ENCODE data around the gene KIF26B. TPM values are rescaled to one million over a fixed set of nuclear protein-coding genes. Genes with fewer than 3 reads are reported as not detected.

Gene KIF26B
- total RNA-seq, 2 donors from 2014 or later, result 0.30 to 0.35 TPM

DNA sequence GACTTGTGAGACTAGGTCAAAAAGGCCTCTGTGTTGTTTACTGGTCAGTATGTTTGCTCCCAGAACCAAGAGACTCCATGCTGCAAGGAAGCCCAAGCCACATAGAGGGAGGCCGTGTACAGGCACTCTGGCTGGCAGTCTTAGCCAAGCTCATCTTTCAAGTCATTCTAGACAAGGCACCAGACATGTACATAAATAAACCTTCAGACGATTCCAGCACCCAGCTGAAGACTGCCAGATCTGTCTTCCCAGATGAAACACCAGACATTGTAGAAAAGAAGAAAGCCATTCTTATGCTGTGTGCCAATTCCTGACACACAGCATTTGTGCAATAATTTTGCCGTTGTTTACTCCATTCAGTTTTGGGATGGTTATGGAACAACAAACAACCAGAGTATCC, 595.5 kb downstream of the KIF26B start:
- intact Hi-C loops (cut with DNase I), result no loop called here
- Histone ChIP-seq H3K27me3 (no peaks in the 10 kb centered on the region), H3K27ac (no peak overlapping the region), H3K9ac (ENCODE audit: low read depth in 2 of 2, low read length in 2 of 2) (no peak overlapping the region), H3K36me3 (no peaks in the 10 kb centered on the region), H3K4me1 (no peaks in the 10 kb centered on the region), H3K4me3 (no peak overlapping the region), H3K9me3 (no peaks in the 10 kb centered on the region)
- TF ChIP-seq, protein P1, sequence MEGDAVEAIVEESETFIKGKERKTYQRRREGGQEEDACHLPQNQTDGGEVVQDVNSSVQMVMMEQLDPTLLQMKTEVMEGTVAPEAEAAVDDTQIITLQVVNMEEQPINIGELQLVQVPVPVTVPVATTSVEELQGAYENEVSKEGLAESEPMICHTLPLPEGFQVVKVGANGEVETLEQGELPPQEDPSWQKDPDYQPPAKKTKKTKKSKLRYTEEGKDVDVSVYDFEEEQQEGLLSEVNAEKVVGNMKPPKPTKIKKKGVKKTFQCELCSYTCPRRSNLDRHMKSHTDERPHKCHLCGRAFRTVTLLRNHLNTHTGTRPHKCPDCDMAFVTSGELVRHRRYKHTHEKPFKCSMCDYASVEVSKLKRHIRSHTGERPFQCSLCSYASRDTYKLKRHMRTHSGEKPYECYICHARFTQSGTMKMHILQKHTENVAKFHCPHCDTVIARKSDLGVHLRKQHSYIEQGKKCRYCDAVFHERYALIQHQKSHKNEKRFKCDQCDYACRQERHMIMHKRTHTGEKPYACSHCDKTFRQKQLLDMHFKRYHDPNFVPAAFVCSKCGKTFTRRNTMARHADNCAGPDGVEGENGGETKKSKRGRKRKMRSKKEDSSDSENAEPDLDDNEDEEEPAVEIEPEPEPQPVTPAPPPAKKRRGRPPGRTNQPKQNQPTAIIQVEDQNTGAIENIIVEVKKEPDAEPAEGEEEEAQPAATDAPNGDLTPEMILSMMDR (IDR thresholded peaks at IDR 0.05), result no peak
- no peak for DNase-seq

GRCh38 chr1:245751116-245751515, 596.3 kb downstream of the KIF26B start:
- Histone ChIP-seq H3K36me3 (no peaks in the 10 kb centered on the region), H3K9me3 (no peaks in the 10 kb centered on the region), H3K27me3 (no peaks in the 10 kb centered on the region), H3K9ac (ENCODE audit: low read depth in 2 of 2, low read length in 2 of 2) (no peak overlapping the region), H3K27ac (no peak overlapping the region), H3K4me3 (no peak overlapping the region), H3K4me1 (no peaks in the 10 kb centered on the region)
- TF ChIP-seq, protein P1 (IDR thresholded peaks at IDR 0.05), result no peak
- no peak for DNase-seq
- intact Hi-C loops (cut with DNase I), result no loop called here

DNA sequence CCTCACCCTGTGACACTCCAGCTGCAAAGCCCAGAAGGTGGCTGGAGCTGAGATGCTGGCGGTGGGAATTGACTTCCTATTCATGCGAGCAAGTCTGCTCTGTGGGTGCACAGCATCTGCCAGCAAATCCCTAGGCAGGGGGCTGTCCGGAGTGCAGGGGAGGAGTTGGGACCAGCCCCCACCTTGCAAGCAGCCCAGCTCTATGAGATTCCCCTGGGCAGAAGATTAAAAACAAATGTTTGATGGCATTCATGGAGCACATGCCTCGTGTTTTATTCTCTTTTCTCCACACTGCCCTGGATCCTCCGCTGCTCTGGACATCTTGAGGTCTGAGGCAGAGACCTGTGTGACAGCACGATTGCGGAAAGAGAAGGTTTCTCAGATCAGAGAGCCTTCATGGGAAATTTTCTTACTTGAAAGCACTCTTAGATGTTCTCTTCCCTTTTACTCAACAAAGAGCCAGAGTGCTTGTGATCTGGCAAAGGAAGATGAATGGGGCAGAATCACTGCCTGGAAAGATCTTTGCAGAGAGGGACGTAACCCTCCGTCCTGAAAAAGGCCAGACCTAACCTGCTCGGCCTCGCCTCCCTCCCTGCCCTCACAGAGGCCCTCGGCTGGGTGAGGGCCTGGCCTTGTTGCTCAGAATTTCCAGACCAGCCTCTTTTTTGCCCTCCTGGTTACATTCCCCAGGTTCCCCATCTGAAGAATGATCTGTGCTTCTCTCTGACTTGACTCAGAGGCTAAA, 597.1 kb downstream of the KIF26B start:
- H3K36me3 ChIP-seq, result no peaks in the 10 kb centered on the region
- TF ChIP-seq, protein P1 (IDR thresholded peaks at IDR 0.05), result no peak
- H3K9ac ChIP-seq (ENCODE audit: low read depth in 2 of 2, low read length in 2 of 2), result no peak overlapping the region
- H3K4me3 ChIP-seq, result no peak overlapping the region
- intact Hi-C loops (cut with DNase I), result no loop called here
- no peak overlapping the region for H3K27ac ChIP-seq
- H3K4me1 ChIP-seq, result no peaks in the 10 kb centered on the region
- no peak for DNase-seq
- no peaks in the 10 kb centered on the region for H3K9me3 ChIP-seq
- H3K27me3 ChIP-seq, result no peaks in the 10 kb centered on the region

DNA sequence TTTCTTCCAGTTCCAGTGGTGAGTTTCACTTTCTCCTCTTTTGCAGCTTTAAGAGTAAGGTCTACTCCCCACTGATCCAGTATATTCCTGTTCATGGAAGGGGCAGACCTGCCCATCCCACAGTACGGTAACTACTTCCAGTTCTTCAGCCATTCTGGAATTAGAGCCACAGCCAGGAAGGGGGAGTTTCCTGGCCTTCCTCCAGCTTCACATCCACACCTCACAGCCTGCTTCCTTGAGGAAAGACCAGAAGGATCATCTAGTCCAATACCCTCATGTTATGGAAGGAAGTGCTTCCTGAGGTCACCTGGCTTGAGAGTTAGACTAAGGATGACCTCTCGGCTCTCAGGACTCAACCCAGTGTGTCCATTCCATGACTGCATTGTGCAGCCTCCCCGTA, 597.8 kb downstream of the KIF26B start:
- intact Hi-C loops (cut with DNase I), result no loop called here
- Histone ChIP-seq H3K4me3 (no peak overlapping the region), H3K9me3 (no peaks in the 10 kb centered on the region), H3K9ac (ENCODE audit: low read depth in 2 of 2, low read length in 2 of 2) (no peak overlapping the region), H3K36me3 (no peaks in the 10 kb centered on the region), H3K4me1 (no peaks in the 10 kb centered on the region), H3K27me3 (no peaks in the 10 kb centered on the region), H3K27ac (no peak overlapping the region)
- DNase-seq, result no peak
- TF ChIP-seq, protein P1 (IDR thresholded peaks at IDR 0.05), result no peak

GRCh38 chr1:245753807-245754206, 599.0 kb downstream of the KIF26B start:
- intact Hi-C loops (cut with DNase I), result no loop called here
- no peak for DNase-seq

More at GRCh38 chr1:245753807-245754206, 599.0 kb downstream of the KIF26B start:
- H3K4me3 ChIP-seq, result no peak overlapping the region
- no peaks in the 10 kb centered on the region for H3K36me3 ChIP-seq
- H3K9me3 ChIP-seq, result no peaks in the 10 kb centered on the region
- H3K4me1 ChIP-seq, result no peaks in the 10 kb centered on the region
- TF ChIP-seq, protein P1 (IDR thresholded peaks at IDR 0.05), result no peak
- no peaks in the 10 kb centered on the region for H3K27me3 ChIP-seq
- no peak overlapping the region for H3K9ac ChIP-seq (ENCODE audit: low read depth in 2 of 2, low read length in 2 of 2)
- H3K27ac ChIP-seq, result no peak overlapping the region
